ENCODE measurements around the gene SEMA3C. TPM values are rescaled to one million over a fixed set of nuclear protein-coding genes. Genes with fewer than 3 reads are reported as not detected.

Gene SEMA3C
- total RNA-seq, 1 donor from 2014 or later = 266 TPM

DNA sequence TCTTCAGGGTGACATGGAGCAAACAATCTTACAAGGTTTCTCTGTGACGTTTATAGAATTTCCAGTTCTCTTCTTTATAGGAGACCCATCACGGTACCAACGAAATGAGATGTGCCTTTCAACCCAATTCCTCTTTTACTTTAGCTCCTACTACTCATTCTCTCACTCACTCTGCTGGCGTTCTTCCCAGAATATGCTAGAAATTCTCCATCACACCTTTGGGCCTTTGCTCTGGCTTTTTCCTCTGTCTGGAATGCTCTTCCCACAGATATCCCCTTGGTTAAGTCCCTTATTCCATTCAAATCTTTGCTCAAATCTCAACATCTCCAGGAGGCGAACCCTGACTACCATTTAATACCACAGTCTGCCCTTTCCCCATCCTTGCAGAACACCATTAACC lies 39.0 kb downstream of the SEMA3C start:
- peaks cover 0 to 2% (median 0%) of the 10 kb centered on the region in 3 donors for H3K36me3 ChIP-seq (ENCODE audit: control insufficient read depth in 3 of 3, insufficient read depth in 3 of 3, low read length in 3 of 3)
- H3K27me3 ChIP-seq (ENCODE audit: control insufficient read depth in 3 of 3, insufficient read depth in 3 of 3, low read length in 3 of 3) = no peaks in the 10 kb centered on the region
- no peaks in the 10 kb centered on the region for H3K9me3 ChIP-seq (ENCODE audit: control insufficient read depth in 3 of 3, low read length in 3 of 3)
- no peak overlapping the region for H3K4me3 ChIP-seq (ENCODE audit: low read length in 3 of 3)
- H3K4me1 ChIP-seq (ENCODE audit: control insufficient read depth in 3 of 3, insufficient read depth in 3 of 3, low read length in 3 of 3) = peaks cover 4 to 12% (median 12%) of the 10 kb centered on the region in 3 donors
- H3K27ac ChIP-seq (ENCODE audit: low read depth, low read length) = no peak overlapping the region
- no peak overlapping the region for H3K9ac ChIP-seq (ENCODE audit: low read depth in 1 of 3, low read length in 3 of 3)

DNA sequence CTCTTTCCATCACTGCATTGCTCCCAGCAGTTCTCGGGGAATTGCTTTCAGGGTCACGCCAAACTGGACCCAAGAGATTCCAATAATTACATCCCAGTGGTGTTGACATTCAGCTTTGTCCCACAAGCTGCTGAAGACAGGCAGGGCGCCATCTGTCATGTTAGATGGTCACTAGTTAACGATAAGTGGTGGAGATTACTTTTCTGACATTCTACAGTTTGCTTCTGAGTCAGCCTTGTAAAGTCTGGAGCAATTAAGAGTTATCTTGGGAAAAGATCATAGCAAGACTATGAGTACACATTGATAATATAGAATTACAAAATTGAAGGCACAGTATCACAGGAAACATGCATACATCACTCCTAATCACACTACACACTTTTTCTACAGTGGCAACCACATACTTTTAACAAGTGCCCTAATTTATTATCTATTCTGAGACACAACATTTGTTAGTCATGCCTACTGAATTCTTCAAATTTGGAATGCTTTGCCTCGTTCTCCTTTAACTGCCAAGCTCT lies 41.9 kb downstream of the SEMA3C start:
- H3K9ac ChIP-seq (ENCODE audit: low read depth in 1 of 3, low read length in 3 of 3) = no peak overlapping the region
- H3K36me3 ChIP-seq (ENCODE audit: control insufficient read depth in 3 of 3, insufficient read depth in 3 of 3, low read length in 3 of 3) = peaks cover 0 to 2% (median 0%) of the 10 kb centered on the region in 3 donors
- peaks cover 3 to 8% (median 4%) of the 10 kb centered on the region in 3 donors for H3K4me1 ChIP-seq (ENCODE audit: control insufficient read depth in 3 of 3, insufficient read depth in 3 of 3, low read length in 3 of 3)
- no peak overlapping the region for H3K4me3 ChIP-seq (ENCODE audit: low read length in 3 of 3)
- no peaks in the 10 kb centered on the region for H3K9me3 ChIP-seq (ENCODE audit: control insufficient read depth in 3 of 3, low read length in 3 of 3)
- H3K27me3 ChIP-seq (ENCODE audit: control insufficient read depth in 3 of 3, insufficient read depth in 3 of 3, low read length in 3 of 3) = no peaks in the 10 kb centered on the region
- no peak overlapping the region for H3K27ac ChIP-seq (ENCODE audit: low read depth, low read length)

GRCh38 chr7:80875537-80876120 lies 43.2 kb downstream of the SEMA3C start:
- no peak overlapping the region for H3K27ac ChIP-seq (ENCODE audit: low read depth, low read length)
- no peak overlapping the region for H3K4me3 ChIP-seq (ENCODE audit: low read length in 3 of 3)
- H3K27me3 ChIP-seq (ENCODE audit: control insufficient read depth in 3 of 3, insufficient read depth in 3 of 3, low read length in 3 of 3) = no peaks in the 10 kb centered on the region
- H3K36me3 ChIP-seq (ENCODE audit: control insufficient read depth in 3 of 3, insufficient read depth in 3 of 3, low read length in 3 of 3) = peaks cover 0 to 2% (median 0%) of the 10 kb centered on the region in 3 donors
- H3K9ac ChIP-seq (ENCODE audit: low read depth in 1 of 3, low read length in 3 of 3) = no peak overlapping the region
- H3K4me1 ChIP-seq (ENCODE audit: control insufficient read depth in 3 of 3, insufficient read depth in 3 of 3, low read length in 3 of 3) = peaks cover 4 to 14% (median 7%) of the 10 kb centered on the region in 3 donors
- no peaks in the 10 kb centered on the region for H3K9me3 ChIP-seq (ENCODE audit: control insufficient read depth in 3 of 3, low read length in 3 of 3)

DNA sequence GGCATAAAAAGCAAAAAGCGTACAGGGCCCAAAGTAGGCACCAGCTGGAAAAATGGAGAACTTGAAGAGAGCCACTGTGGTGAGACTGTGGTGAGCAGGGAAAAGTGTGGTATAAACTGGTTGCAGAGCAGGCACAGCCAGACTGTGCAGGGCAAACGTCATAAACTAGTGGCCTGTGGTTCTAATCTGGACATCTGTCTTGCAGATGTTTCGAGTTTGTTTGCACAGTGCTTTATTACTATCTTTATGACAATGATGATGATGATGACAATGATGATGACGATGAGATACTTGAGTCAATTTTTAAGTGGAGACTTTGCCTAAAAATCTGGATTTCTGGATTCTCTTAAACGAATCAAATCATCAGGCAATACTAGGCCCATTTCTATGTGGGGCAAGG lies 45.7 kb downstream of the SEMA3C start:
- no peaks in the 10 kb centered on the region for H3K36me3 ChIP-seq (ENCODE audit: control insufficient read depth in 3 of 3, insufficient read depth in 3 of 3, low read length in 3 of 3)
- H3K27ac ChIP-seq (ENCODE audit: low read depth, low read length) = no peak overlapping the region
- H3K4me3 ChIP-seq (ENCODE audit: low read length in 3 of 3) = no peak overlapping the region
- H3K9ac ChIP-seq (ENCODE audit: low read depth in 1 of 3, low read length in 3 of 3) = no peak overlapping the region
- H3K4me1 ChIP-seq (ENCODE audit: control insufficient read depth in 3 of 3, insufficient read depth in 3 of 3, low read length in 3 of 3) = peaks cover 4 to 14% (median 9%) of the 10 kb centered on the region in 3 donors
- H3K9me3 ChIP-seq (ENCODE audit: control insufficient read depth in 3 of 3, low read length in 3 of 3) = no peaks in the 10 kb centered on the region
- H3K27me3 ChIP-seq (ENCODE audit: control insufficient read depth in 3 of 3, insufficient read depth in 3 of 3, low read length in 3 of 3) = no peaks in the 10 kb centered on the region

GRCh38 chr7:80871228-80871627 lies 47.6 kb downstream of the SEMA3C start:
- Histone ChIP-seq H3K4me3 (ENCODE audit: low read length in 3 of 3) (no peak overlapping the region), H3K27me3 (ENCODE audit: control insufficient read depth in 3 of 3, insufficient read depth in 3 of 3, low read length in 3 of 3) (no peaks in the 10 kb centered on the region), H3K9me3 (ENCODE audit: control insufficient read depth in 3 of 3, low read length in 3 of 3) (no peaks in the 10 kb centered on the region), H3K9ac (ENCODE audit: low read depth in 1 of 3, low read length in 3 of 3) (no peak overlapping the region), H3K4me1 (ENCODE audit: control insufficient read depth in 3 of 3, insufficient read depth in 3 of 3, low read length in 3 of 3) (peaks cover 0 to 6% (median 6%) of the 10 kb centered on the region in 3 donors), H3K27ac (ENCODE audit: low read depth, low read length) (no peak overlapping the region), H3K36me3 (ENCODE audit: control insufficient read depth in 3 of 3, insufficient read depth in 3 of 3, low read length in 3 of 3) (no peaks in the 10 kb centered on the region)

- H3K4me1 ChIP-seq (ENCODE audit: control insufficient read depth in 3 of 3, insufficient read depth in 3 of 3, low read length in 3 of 3) = peaks cover 0 to 6% (median 6%) of the 10 kb centered on the region in 3 donors
- no peaks in the 10 kb centered on the region for H3K36me3 ChIP-seq (ENCODE audit: control insufficient read depth in 3 of 3, insufficient read depth in 3 of 3, low read length in 3 of 3)
- peak overlapping the region; percentile 17 for H3K27ac ChIP-seq (ENCODE audit: low read depth, low read length)
These were observed 48.0 kb downstream of the SEMA3C start for GRCh38 chr7:80870813-80871212.

GRCh38 chr7:80869821-80870751 lies 48.8 kb downstream of the SEMA3C start:
- Histone ChIP-seq H3K27me3 (ENCODE audit: control insufficient read depth in 3 of 3, insufficient read depth in 3 of 3, low read length in 3 of 3) (no peaks in the 10 kb centered on the region), H3K4me3 (ENCODE audit: low read length in 3 of 3) (no peak overlapping the region), H3K27ac (ENCODE audit: low read depth, low read length) (peak overlapping the region; percentile 17), H3K4me1 (ENCODE audit: control insufficient read depth in 3 of 3, insufficient read depth in 3 of 3, low read length in 3 of 3) (peaks cover 0 to 6% (median 6%) of the 10 kb centered on the region in 3 donors), H3K9ac (ENCODE audit: low read depth in 1 of 3, low read length in 3 of 3) (no peak overlapping the region), H3K36me3 (ENCODE audit: control insufficient read depth in 3 of 3, insufficient read depth in 3 of 3, low read length in 3 of 3) (no peaks in the 10 kb centered on the region), H3K9me3 (ENCODE audit: control insufficient read depth in 3 of 3, low read length in 3 of 3) (no peaks in the 10 kb centered on the region)

More at GRCh38 chr7:80870813-80871212, 48.0 kb downstream of the SEMA3C start:
- Histone ChIP-seq H3K9me3 (ENCODE audit: control insufficient read depth in 3 of 3, low read length in 3 of 3) (no peaks in the 10 kb centered on the region), H3K9ac (ENCODE audit: low read depth in 1 of 3, low read length in 3 of 3) (no peak overlapping the region), H3K4me3 (ENCODE audit: low read length in 3 of 3) (no peak overlapping the region), H3K27me3 (ENCODE audit: control insufficient read depth in 3 of 3, insufficient read depth in 3 of 3, low read length in 3 of 3) (no peaks in the 10 kb centered on the region)

DNA sequence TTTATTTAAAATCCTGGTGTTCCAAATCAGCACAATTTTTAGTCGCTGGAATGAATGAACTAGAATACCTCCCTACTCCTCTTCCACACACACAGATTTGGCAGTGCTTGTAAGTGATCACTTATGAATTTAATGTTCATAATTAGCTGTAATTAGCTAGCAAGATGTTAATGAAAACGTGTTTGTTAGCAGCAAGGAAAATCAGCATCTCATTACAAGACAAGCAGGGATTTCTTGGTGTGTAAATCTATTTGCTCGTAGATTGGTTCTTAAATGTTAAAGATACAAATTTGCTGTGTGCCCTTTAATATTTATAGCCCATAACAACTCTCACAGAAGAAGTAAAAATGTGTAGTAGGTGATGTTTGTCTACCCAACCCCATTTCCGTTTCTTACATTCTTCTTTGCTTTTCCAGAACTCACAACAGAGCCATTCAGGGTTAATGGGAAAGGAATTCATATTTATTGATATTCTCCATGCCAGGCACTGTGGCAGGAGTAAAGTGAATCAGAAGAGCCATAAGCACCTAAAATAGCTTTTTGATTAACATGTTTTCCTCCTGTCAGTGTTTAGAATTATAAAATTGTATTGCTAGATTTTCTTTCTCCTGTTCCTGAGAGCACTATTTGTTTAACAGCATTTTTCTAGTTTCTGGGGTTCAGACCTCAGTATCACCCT lies 49.6 kb downstream of the SEMA3C start:
- H3K36me3 ChIP-seq (ENCODE audit: control insufficient read depth in 3 of 3, insufficient read depth in 3 of 3, low read length in 3 of 3) = no peaks in the 10 kb centered on the region
- H3K27me3 ChIP-seq (ENCODE audit: control insufficient read depth in 3 of 3, insufficient read depth in 3 of 3, low read length in 3 of 3) = no peaks in the 10 kb centered on the region
- H3K9me3 ChIP-seq (ENCODE audit: control insufficient read depth in 3 of 3, low read length in 3 of 3) = no peaks in the 10 kb centered on the region
- H3K9ac ChIP-seq (ENCODE audit: low read depth in 1 of 3, low read length in 3 of 3) = no peak overlapping the region
- H3K27ac ChIP-seq (ENCODE audit: low read depth, low read length) = no peak overlapping the region
- H3K4me3 ChIP-seq (ENCODE audit: low read length in 3 of 3) = no peak overlapping the region
- H3K4me1 ChIP-seq (ENCODE audit: control insufficient read depth in 3 of 3, insufficient read depth in 3 of 3, low read length in 3 of 3) = peaks cover 0 to 6% (median 6%) of the 10 kb centered on the region in 3 donors

DNA sequence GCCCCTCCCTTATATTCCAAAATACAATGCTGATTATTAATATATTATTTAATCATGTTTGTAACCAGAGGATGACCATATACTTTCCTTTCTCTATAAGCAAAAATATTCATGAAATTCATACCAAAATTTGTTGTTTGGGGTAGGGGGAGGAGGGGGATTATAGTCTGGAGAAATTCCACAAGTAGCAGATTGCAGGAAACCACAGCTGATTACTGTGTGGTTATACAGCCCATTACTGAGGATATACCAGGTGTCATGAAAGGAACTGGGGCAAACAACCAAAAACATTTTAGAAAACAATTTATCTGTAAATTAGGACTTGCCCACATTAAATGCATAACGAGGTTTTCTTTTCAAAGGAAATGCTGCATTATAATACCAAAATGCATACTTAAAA lies 50.3 kb downstream of the SEMA3C start:
- no peak overlapping the region for H3K27ac ChIP-seq (ENCODE audit: low read depth, low read length)
- no peak overlapping the region for H3K4me3 ChIP-seq (ENCODE audit: low read length in 3 of 3)
- H3K9me3 ChIP-seq (ENCODE audit: control insufficient read depth in 3 of 3, low read length in 3 of 3) = no peaks in the 10 kb centered on the region
- H3K4me1 ChIP-seq (ENCODE audit: control insufficient read depth in 3 of 3, insufficient read depth in 3 of 3, low read length in 3 of 3) = peaks cover 0 to 6% (median 6%) of the 10 kb centered on the region in 3 donors
- no peaks in the 10 kb centered on the region for H3K27me3 ChIP-seq (ENCODE audit: control insufficient read depth in 3 of 3, insufficient read depth in 3 of 3, low read length in 3 of 3)
- no peaks in the 10 kb centered on the region for H3K36me3 ChIP-seq (ENCODE audit: control insufficient read depth in 3 of 3, insufficient read depth in 3 of 3, low read length in 3 of 3)
- no peak overlapping the region for H3K9ac ChIP-seq (ENCODE audit: low read depth in 1 of 3, low read length in 3 of 3)

Measured in skeletal muscle tissue (tissue), 4 donors.